ENCODE measurements around the gene IMPACT. TPM values are rescaled to one million over a fixed set of nuclear protein-coding genes. Genes with fewer than 3 reads are reported as not detected.

IMPACT gene
- total RNA-seq, 1 experiment from 2014 or later = 25.8 TPM

DNA sequence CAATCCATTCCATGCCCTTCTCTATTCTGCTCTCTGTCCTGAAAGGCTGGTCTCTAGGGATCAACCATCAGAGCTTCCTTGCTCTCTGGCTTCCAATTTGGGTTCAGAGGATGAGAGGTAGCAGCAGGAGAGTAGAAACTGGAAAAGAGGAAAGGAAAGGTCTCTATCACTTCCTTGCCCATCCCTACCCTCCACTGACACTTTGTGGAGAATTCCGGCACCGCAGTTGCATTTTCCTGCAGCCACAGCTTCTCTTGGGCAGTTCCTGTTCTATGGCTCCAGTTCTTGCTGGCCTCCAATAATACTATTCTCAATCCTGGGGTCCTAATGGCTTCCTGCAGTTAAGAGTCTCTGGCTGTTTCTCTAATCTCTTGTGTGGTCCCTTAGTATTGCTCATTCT is 13.3 kb upstream of the IMPACT start:
- no peak overlapping the region for H3K4me3 Mint-ChIP-seq (ENCODE audit: low read depth, unreplicated experiment)
- H3K27me3 Mint-ChIP-seq (ENCODE audit: unreplicated experiment) = peaks cover 50% of the 10 kb centered on the region
- H3K27ac Mint-ChIP-seq (ENCODE audit: unreplicated experiment) = no peak overlapping the region
- no peaks in the 10 kb centered on the region for H3K4me1 Mint-ChIP-seq (ENCODE audit: low read depth, unreplicated experiment)
- DNase-seq = no peak
- CTCF ChIA-PET = interaction anchor here (1.4 kb wide), 1 partner anchor 76 kb away, joined by 4 read pairs; no protein-coding TSS in a partner anchor
- H3K9me3 Mint-ChIP-seq (ENCODE audit: low read depth, unreplicated experiment) = no peaks in the 10 kb centered on the region
- no peaks in the 10 kb centered on the region for H3K36me3 Mint-ChIP-seq (ENCODE audit: insufficient read depth, unreplicated experiment)
- intact Hi-C loops (cut with micrococcal nuclease; ENCODE audit: unreplicated experiment) = no loop called here
- TF ChIP-seq, protein P1, sequence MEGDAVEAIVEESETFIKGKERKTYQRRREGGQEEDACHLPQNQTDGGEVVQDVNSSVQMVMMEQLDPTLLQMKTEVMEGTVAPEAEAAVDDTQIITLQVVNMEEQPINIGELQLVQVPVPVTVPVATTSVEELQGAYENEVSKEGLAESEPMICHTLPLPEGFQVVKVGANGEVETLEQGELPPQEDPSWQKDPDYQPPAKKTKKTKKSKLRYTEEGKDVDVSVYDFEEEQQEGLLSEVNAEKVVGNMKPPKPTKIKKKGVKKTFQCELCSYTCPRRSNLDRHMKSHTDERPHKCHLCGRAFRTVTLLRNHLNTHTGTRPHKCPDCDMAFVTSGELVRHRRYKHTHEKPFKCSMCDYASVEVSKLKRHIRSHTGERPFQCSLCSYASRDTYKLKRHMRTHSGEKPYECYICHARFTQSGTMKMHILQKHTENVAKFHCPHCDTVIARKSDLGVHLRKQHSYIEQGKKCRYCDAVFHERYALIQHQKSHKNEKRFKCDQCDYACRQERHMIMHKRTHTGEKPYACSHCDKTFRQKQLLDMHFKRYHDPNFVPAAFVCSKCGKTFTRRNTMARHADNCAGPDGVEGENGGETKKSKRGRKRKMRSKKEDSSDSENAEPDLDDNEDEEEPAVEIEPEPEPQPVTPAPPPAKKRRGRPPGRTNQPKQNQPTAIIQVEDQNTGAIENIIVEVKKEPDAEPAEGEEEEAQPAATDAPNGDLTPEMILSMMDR (IDR thresholded peaks at IDR 0.05; ENCODE audit: unreplicated experiment) = no peak
- no TSS peak for BruUV-seq (replicated peaks)

DNA sequence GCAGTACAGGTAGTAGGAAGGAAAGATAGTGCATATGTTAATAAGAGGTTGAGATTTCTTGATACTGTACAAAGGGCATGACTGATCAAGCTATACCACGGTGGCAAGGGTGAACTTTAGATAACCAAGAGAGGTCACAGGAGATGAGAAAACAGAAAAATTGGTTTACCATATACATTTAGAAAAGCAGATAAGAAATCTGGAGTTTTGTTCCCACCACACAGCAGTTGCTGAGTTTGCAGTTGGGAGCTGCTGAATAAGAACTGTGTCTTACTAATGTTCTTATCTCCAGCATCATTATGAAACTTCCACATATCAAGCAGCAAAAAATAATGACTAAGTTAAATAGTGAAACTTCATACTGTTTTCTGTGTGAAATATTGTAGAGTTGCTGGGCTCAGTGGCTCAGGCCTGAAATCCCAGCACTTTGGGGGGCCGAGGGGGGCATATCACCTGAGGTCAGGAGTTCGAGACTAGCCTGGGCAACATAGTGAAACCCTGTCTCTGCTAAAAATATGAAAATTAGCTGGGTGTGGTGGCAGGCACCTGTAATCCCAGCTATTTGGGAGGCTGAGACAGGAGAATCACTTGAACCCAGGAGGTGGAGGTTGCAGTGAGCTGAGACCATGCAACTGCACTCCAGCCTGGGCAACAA is 12.0 kb upstream of the IMPACT start:
- H3K27me3 Mint-ChIP-seq (ENCODE audit: unreplicated experiment) = peaks cover 48% of the 10 kb centered on the region
- no TSS peak for BruUV-seq (replicated peaks)
- H3K36me3 Mint-ChIP-seq (ENCODE audit: insufficient read depth, unreplicated experiment) = no peaks in the 10 kb centered on the region
- no peaks in the 10 kb centered on the region for H3K4me1 Mint-ChIP-seq (ENCODE audit: low read depth, unreplicated experiment)
- intact Hi-C loops (cut with micrococcal nuclease; ENCODE audit: unreplicated experiment) = no loop called here
- CTCF ChIA-PET = interaction anchor here (0.7 to 1.4 kb wide), 2 partner anchors 29 to 74 kb away, joined by 3 to 4 read pairs; no protein-coding TSS in a partner anchor
- DNase-seq = no peak
- TF ChIP-seq, protein P1 (IDR thresholded peaks at IDR 0.05; ENCODE audit: unreplicated experiment) = no peak
- no peak overlapping the region for H3K4me3 Mint-ChIP-seq (ENCODE audit: low read depth, unreplicated experiment)
- no peaks in the 10 kb centered on the region for H3K9me3 Mint-ChIP-seq (ENCODE audit: low read depth, unreplicated experiment)
- no peak overlapping the region for H3K27ac Mint-ChIP-seq (ENCODE audit: unreplicated experiment)

- DNase-seq = no peak
- H3K27ac Mint-ChIP-seq (ENCODE audit: unreplicated experiment) = no peak overlapping the region
- no peaks in the 10 kb centered on the region for H3K36me3 Mint-ChIP-seq (ENCODE audit: insufficient read depth, unreplicated experiment)
- H3K4me1 Mint-ChIP-seq (ENCODE audit: low read depth, unreplicated experiment) = no peaks in the 10 kb centered on the region
- no TSS peak for BruUV-seq (replicated peaks)
- peaks cover 39% of the 10 kb centered on the region for H3K27me3 Mint-ChIP-seq (ENCODE audit: unreplicated experiment)
- CTCF ChIA-PET = no interaction called here
- no peak overlapping the region for H3K4me3 Mint-ChIP-seq (ENCODE audit: low read depth, unreplicated experiment)
- no peaks in the 10 kb centered on the region for H3K9me3 Mint-ChIP-seq (ENCODE audit: low read depth, unreplicated experiment)
- intact Hi-C loops (cut with micrococcal nuclease; ENCODE audit: unreplicated experiment) = no loop called here
- TF ChIP-seq, protein P1 (IDR thresholded peaks at IDR 0.05; ENCODE audit: unreplicated experiment) = no peak
These were observed 9.0 kb upstream of the IMPACT start for GRCh38 chr18:24417480-24417879.

- Mint-ChIP-seq H3K27me3 (ENCODE audit: unreplicated experiment) (peaks cover 36% of the 10 kb centered on the region), H3K27ac (ENCODE audit: unreplicated experiment) (no peak overlapping the region), H3K9me3 (ENCODE audit: low read depth, unreplicated experiment) (no peaks in the 10 kb centered on the region), H3K36me3 (ENCODE audit: insufficient read depth, unreplicated experiment) (no peaks in the 10 kb centered on the region), H3K4me3 (ENCODE audit: low read depth, unreplicated experiment) (no peak overlapping the region), H3K4me1 (ENCODE audit: low read depth, unreplicated experiment) (no peaks in the 10 kb centered on the region)
- CTCF ChIA-PET = no interaction called here
- intact Hi-C loops (cut with micrococcal nuclease; ENCODE audit: unreplicated experiment) = no loop called here
- no peak for DNase-seq
- BruUV-seq (replicated peaks) = no TSS peak
- TF ChIP-seq, protein P1 (IDR thresholded peaks at IDR 0.05; ENCODE audit: unreplicated experiment) = no peak
These were observed 5.9 kb upstream of the IMPACT start for GRCh38 chr18:24420551-24420950.
